ENCODE measurements around the gene SPDEF.
A peak's percentile ranks its signal among the peaks of the same experiment; 100 is the strongest.

- TF ChIP-seq POLR2AphosphoS2 (IDR thresholded peaks at IDR 0.05; ENCODE audit: low read depth, low read length) = no peak
- no peak for TF ChIP-seq ZBTB1 (CRISPR knock-in tag; IDR thresholded peaks at IDR 0.05; ENCODE audit: borderline replicate concordance)
- TF ChIP-seq ZC3H4 (CRISPR knock-in tag; IDR thresholded peaks at IDR 0.05; ENCODE audit: borderline replicate concordance) = no peak
- no peak for TF ChIP-seq ZNF782 (CRISPR knock-in tag; IDR thresholded peaks at IDR 0.05; ENCODE audit: borderline replicate concordance)
- TF ChIP-seq CTCF (CRISPR knock-in tag; IDR thresholded peaks at IDR 0.05) = 0 out of 2 replicates have a peak, but pooled peaks have one; percentile 5
- TF ChIP-seq DRAP1 (CRISPR knock-in tag; IDR thresholded peaks at IDR 0.05) = no peak
- no peak for TF ChIP-seq NFYB (CRISPR knock-in tag; IDR thresholded peaks at IDR 0.05)
- TF ChIP-seq HDAC2 (CRISPR knock-in tag; IDR thresholded peaks at IDR 0.05) = no peak
- TF ChIP-seq HNF1B (CRISPR knock-in tag; IDR thresholded peaks at IDR 0.05) = no peak
- no peak for TF ChIP-seq CCAR2 (optimal IDR thresholded peaks at IDR 0.05; ENCODE audit: low read depth, low read length)
These were observed 28.1 kb downstream of the SPDEF start for GRCh38 chr6:34527751-34528670.

Measured in HepG2 (cell line).